ENCODE results near the gene CLEC18B.
"Not testable (repeated sequence)": the region's sequence is repeated elsewhere in the genome, so short reads cannot be mapped to it uniquely, and the experiment has no call there.

Gene CLEC18B

DNA sequence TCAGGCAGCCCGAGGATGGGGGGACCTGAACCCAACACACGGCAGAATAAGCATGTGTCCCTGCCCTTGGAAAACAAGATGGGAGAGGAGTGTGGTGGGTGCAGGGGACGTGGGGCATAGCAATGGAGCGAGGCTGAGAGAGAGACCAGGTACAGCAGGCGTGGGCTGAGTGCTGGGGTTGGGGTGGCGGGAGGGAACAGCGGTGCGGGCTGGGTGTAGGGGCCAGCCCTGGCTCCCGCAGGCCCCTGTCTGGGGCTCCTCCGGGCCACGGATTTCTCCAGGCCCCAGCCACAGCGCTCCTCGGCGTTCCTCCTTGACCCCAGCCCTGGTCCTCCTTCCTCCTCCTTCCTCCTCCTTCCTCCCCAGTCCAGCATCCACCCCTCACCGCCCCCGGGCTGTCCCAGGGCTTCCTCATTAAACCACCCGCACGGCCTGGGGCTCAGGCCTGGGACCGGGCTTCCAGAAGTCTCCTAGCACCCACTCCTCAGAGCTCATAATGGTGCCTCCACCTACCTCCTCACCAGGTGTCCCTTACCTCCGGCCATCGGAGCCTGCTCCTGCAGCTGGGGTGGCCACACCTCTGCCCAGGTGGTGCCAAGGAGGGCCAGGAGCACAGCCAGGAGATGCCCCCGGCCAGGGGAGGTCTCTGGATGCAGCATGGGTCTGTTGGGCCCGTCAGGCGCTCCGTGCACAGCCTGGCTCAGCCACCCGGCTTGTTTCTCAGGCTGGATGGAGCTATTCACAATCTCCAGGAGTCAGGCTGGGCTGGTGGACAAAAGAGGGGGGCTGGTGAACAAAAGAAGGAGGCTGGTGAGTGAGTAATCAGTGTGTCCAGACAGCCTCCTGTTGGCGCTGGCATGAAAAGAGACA is at the start of gene CLEC18B:
TSS of gene CLEC18B (minus strand) at position 867 of the 870 bp plus-strand sequence. CDS start at position 659, 208 bp downstream.
- DNase-seq: not testable (repeated sequence)

DNA sequence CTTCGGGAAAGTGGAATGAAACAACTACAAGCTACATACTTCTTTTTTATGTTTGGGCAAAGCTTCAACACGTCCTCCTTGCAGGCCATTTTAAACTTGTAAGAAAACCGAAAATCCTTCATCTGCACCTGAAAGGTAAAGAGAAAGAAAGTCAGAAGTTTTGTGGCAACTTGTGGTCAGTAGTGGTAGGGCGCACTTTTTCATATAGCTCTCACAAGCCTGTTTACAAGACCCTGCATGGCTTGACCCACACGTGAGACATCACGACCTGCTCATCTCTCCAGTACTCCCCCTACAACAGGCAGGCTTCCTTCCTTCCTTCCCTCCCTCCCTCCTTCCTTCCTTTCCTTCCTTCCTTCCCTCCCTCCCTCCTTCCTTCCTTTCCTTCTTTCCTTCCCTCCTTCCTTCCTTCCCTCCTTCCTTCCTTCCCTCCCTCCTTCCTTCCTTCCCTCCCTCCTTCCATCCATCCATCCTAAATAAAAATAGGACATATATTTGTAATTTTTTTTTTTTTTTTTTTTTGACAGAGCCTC is 48.7 kb upstream of the CLEC18B start:
- no peak for DNase-seq

DNA sequence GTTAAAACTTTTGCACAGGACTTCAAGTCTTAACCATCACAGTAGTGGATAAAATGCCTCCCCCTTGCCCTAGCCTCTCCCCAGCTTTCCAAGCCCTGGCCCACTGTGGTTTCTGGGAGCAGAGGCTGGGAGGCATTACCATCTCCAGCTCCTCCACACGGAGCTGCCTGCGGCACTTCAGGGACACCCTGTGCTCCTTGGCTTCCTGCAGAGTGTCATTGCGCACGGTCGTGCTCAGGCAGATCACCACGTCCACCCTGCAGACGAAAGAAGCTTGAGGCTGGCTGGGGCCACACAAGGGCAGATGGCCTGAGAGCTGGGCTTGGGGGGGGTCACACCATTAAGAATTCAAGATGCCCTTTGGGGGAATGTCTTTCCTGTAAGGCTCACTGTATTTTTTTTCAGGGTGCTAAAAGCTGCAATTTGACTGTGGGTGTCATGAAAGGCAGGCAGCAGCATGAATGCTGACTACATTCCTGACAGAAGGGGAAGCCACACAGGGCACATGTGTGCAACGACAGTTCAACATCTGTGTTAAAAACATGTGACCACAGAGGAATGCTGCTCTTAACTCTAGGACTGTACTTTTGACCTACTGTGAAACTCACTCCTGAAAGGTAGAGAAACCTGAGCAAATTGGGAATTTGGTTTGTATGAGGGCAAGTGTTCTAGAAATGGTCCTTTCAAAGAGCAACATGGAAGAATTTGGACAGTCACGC is 47.7 kb upstream of the CLEC18B start:
- DNase-seq: no peak

GRCh38 chr16:74466872-74467271 is 45.6 kb upstream of the CLEC18B start:
- no peak for DNase-seq

DNA sequence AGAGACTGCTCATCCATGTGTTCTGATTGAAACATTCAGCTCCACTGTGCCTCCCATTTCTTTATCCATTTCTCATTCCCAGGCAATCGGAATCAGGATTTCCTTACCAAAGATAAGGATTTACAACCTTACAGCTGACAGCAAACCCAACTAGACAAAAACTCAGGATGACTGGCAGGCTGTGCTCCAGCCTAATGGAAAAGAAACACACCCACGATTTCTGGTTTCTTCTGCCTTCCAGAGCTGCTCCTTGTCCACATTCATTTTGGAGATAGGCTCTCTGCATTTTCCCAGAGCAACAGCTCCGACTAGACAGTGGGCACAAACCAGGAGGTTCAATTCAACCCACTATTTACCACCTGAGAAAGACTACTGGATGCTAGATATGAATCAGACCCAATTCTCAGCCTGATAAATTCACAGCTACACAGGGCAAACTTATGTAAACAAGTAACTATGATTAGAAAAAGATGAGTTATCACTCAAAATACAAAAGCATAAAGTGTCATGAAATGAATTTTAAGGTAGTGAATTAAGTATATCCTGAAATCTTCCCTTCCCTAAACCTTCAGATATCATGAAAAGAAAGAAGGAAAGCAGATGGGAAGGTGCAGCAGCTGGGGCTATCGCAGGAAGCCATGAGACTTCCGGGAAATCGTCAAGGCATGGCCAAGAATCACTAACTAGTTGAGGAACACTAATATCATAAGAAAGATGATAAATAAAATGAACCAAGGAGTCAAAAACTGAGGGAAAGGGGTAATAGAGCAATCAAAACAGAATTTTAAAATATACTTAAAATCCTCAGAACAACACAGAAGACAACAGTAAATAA is 44.8 kb upstream of the CLEC18B start:
- DNase-seq: no peak

GRCh38 chr16:74465281-74465680 is 44.0 kb upstream of the CLEC18B start:
- DNase-seq: no peak

DNA sequence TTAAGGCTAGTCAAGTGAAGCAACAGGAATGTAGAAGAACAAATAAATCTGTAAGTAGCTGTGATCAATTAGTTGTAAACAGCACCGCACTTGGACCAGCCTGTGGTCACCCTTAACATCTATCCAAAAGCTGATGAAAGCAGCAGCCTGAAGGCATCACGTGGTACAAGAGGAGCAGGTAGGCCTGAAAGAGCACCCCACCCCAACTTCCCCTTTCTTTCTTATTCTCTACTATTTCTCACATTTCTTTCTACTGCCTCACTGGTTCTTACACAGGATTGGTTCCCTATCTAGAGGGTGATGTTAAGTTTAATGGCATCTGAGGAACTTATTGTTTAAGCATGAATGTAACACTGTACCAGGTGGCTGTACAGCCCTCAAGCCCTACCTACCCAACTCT is 42.6 kb upstream of the CLEC18B start:
- DNase-seq: no peak

GRCh38 chr16:74462361-74462760 is 41.1 kb upstream of the CLEC18B start:
- no peak for DNase-seq

DNA sequence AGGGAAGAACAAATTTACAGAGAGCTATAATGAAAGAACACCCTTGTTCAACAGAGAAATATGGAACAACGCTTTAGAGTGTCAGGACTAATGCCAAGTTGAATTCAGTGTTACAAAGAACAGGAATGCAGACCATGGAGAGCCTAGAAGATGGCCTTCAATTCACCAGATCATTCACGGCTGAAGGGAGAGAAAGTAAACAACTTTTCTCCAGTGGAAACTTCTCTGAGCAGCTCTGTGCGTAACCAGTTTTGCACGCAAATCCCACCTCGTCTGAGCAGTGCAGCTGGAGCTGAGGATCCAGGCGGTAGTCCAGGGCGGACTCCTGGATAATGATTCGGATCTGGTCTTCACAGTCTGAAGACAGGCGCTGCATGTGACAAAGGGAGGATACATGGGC is 40.5 kb upstream of the CLEC18B start:
- no peak for DNase-seq

GRCh38 chr16:74460542-74460941 is 39.3 kb upstream of the CLEC18B start:
- no peak for DNase-seq

GRCh38 chr16:74456290-74456625 is 35.0 kb upstream of the CLEC18B start:
- DNase-seq: no peak

DNA sequence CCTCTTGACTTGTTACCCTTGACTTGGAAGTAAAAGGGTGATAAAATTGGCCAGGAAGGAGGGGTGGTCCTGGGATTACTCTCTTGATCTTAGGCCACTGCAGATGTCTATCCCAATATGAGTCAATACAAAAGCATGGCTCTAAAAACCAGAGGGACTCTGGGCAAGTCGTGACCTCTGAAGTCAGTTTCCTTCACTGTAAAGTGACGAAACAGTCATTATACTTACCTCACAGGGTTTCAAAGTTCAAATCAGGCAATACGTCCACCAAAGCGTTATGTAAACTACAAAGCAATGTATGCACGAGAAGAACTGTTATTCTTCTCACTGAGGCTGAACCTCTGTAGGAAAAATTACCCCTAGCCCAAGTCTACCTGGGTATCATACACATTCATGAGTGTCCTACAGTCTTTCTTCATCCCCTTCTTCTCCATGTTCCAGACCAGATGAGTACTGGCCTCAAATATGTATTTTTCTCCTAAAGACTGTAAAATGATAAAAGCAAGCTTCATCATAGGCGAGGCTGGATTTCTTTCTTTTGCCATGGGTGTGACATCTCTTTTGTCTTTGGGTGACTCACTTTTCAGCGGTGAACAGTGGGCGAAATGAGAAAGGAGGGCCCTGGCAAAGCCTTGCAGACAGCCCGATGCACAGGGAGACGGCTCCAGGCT is 34.5 kb upstream of the CLEC18B start:
- no peak for DNase-seq

DNA sequence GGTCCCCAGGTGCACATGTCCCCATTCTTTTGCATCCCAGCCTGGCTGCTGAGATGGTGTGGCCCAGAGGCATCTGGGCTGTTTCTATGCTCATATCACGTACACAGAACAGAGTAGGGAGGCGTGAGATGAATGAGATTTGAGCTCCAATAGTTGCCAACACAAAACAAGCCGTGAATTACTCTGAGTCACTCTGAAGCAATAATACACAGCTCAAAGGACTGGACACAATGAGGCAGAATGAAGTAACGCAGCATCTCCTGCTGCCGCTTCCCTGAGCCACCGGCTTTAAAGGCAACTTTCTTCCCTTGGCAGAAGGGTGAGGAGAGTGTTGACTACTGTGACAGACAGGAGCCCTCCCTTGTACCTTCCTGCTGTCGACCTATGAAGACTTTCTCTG is 33.9 kb upstream of the CLEC18B start:
- DNase-seq: no peak

DNA sequence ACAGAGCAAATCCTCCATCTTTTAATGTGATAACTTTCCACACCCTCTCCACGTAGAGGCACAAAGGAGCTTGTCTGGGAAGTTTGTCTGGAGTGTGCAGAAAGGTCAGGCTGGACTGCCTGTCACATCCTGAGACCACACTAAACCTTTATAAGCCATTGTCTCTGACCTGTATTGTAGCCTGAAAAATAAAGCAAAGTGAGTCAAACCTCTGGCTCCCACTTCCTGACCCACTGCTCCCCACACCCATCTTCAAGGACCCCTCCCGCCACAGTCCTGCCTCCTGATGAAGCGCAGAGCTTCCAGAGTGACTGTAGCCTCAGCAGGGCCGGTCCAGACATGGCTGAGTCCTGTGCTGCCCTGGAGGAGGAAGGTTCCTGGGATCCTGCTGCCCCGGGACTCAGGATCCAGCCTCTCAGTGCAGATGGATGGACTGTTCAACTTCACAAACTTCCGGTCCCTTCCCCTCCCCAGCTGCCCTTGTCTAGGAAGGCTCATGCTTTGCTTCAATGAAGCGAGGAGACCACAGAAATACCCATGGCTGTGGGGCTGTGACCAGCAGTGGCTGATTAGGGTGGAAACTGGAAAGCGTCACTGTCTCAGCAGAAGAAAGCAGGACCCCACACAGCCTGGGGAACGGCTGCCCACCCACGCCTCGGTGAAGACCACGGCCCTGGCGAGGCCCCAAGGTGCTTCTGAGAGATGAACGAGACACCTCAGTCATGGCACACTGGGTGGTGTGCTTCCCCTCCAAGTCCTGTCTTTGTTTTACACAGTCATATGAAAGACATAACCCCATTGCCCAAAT is 30.9 kb upstream of the CLEC18B start:
- DNase-seq: no peak

- DNase-seq: no peak
Observed at GRCh38 chr16:74450967-74451760, 29.9 kb upstream of the CLEC18B start.

DNA sequence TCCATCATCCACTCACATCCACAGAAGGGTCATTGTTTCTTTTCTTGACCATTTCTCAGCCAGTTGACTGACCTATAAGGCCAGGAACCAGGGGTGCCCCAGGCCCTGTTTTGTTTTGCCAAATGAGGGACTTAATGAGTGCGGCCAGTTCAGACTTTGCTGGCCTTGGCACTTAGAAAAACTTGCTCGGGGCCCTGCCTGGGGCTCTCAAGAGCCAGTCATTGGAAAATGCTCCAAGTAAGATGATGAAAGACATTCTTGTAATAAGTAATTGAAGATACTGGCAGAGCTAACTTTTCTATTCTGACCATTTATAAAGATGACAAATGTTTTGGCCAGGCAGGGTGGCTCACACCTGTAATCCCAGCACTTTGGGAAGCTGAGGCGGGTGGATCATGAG is 29.0 kb upstream of the CLEC18B start:
- no peak for DNase-seq

DNA sequence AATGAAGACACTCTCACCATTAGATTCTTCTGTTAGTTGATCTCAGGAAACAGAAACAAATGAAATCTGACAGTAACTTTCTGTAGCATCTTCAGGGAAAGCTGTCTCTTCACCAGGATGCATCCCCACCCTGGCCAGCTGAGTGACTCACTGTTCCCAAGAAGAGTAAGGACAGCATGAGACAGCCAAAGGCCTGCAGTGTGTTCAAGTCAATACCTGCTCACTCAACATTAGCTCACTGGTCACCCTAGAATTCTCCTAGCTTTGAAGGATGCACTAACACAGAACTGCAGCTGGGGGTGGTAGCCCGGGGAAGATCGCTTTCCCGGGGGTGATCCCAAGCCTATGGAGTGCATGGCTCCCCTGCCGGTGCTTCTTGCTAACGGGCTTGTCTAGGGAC is 28.2 kb upstream of the CLEC18B start:
- no peak for DNase-seq

DNA sequence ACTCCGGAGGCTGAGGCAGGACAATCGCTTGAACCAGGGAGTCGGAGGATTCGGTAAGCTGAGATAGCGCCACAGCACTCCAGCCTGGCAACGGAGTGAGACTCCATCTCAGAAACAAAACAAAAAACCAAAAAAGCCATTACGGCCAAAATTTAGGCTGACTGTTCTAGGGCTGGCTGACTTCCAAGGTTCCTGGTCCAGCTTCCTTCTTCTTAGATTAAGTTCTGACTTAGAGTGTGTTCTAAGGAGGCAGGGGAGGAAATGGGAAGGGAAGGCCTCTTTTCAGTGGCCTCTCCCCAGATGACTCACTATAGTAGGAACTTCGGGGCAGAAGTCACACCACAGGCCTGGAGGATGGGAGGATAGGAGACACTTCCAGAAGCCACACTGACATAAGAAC is 27.7 kb upstream of the CLEC18B start:
- DNase-seq: no peak

GRCh38 chr16:74447578-74447977 is 26.3 kb upstream of the CLEC18B start:
- no peak for DNase-seq

- DNase-seq: no peak
Observed at GRCh38 chr16:74446866-74447265, 25.6 kb upstream of the CLEC18B start.
